ENCODE measurements around the gene ATMIN. TPM values are rescaled to one million over a fixed set of nuclear protein-coding genes. Genes with fewer than 3 reads are reported as not detected.

Gene ATMIN
- total and polyA plus RNA-seq, 4 donors = 6.8 to 17.8 (median 12.3) TPM

- TF ChIP-seq, protein P1, sequence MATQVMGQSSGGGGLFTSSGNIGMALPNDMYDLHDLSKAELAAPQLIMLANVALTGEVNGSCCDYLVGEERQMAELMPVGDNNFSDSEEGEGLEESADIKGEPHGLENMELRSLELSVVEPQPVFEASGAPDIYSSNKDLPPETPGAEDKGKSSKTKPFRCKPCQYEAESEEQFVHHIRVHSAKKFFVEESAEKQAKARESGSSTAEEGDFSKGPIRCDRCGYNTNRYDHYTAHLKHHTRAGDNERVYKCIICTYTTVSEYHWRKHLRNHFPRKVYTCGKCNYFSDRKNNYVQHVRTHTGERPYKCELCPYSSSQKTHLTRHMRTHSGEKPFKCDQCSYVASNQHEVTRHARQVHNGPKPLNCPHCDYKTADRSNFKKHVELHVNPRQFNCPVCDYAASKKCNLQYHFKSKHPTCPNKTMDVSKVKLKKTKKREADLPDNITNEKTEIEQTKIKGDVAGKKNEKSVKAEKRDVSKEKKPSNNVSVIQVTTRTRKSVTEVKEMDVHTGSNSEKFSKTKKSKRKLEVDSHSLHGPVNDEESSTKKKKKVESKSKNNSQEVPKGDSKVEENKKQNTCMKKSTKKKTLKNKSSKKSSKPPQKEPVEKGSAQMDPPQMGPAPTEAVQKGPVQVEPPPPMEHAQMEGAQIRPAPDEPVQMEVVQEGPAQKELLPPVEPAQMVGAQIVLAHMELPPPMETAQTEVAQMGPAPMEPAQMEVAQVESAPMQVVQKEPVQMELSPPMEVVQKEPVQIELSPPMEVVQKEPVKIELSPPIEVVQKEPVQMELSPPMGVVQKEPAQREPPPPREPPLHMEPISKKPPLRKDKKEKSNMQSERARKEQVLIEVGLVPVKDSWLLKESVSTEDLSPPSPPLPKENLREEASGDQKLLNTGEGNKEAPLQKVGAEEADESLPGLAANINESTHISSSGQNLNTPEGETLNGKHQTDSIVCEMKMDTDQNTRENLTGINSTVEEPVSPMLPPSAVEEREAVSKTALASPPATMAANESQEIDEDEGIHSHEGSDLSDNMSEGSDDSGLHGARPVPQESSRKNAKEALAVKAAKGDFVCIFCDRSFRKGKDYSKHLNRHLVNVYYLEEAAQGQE (IDR thresholded peaks at IDR 0.05) = no peak
- TF ChIP-seq, protein P2, sequence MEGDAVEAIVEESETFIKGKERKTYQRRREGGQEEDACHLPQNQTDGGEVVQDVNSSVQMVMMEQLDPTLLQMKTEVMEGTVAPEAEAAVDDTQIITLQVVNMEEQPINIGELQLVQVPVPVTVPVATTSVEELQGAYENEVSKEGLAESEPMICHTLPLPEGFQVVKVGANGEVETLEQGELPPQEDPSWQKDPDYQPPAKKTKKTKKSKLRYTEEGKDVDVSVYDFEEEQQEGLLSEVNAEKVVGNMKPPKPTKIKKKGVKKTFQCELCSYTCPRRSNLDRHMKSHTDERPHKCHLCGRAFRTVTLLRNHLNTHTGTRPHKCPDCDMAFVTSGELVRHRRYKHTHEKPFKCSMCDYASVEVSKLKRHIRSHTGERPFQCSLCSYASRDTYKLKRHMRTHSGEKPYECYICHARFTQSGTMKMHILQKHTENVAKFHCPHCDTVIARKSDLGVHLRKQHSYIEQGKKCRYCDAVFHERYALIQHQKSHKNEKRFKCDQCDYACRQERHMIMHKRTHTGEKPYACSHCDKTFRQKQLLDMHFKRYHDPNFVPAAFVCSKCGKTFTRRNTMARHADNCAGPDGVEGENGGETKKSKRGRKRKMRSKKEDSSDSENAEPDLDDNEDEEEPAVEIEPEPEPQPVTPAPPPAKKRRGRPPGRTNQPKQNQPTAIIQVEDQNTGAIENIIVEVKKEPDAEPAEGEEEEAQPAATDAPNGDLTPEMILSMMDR (IDR thresholded peaks at IDR 0.05; ENCODE audit: low read depth, low read length, missing input control) = no peak
- TF ChIP-seq TAF1 (conservative IDR thresholded peaks at IDR 0.05) = no peak
Measured at GRCh38 chr16:80989801-80990200, 45.8 kb upstream of the ATMIN start (continued).

DNA sequence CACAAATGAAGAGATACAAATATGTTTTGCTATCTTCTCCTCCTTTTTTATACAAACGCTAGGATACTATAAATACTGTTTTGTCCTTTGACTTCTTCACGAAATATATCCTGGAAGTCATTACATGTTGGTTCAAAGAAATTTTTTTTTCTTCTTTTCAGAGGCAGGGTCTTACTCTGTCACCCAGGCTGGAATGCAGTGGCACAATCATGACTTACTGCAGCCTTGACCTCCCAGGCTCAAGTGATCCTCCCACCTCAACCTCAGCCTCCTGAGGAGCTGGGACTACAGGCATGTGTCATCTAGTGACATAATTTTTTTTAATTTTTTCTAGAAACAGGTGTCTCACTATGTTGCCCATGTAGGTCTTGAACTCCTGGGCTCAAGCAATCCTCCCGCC is 45.1 kb upstream of the ATMIN start:
- H3K36me3 ChIP-seq (ENCODE audit: control insufficient read depth in 4 of 4, insufficient read depth in 3 of 4, low read depth in 1 of 4, low read length in 3 of 4) = no peaks in the 10 kb centered on the region
- no peaks in the 10 kb centered on the region for H3K27me3 ChIP-seq (ENCODE audit: control insufficient read depth in 4 of 4, insufficient read depth in 4 of 4, low read length in 3 of 4)
- no peak overlapping the region for H3K9ac ChIP-seq (ENCODE audit: low read depth in 1 of 2, low read length in 2 of 2)
- no peak overlapping the region for H3K4me3 ChIP-seq (ENCODE audit: low read depth in 1 of 3, low read length in 3 of 3)
- peaks cover 14 to 81% (median 55%) of the 10 kb centered on the region in 4 donors for H3K4me1 ChIP-seq (ENCODE audit: control insufficient read depth in 4 of 4, insufficient read depth in 4 of 4, low read length in 3 of 4)
- DNase-seq (ENCODE audit: low spot score) = no peak
- TF ChIP-seq FOXA1 (IDR thresholded peaks at IDR 0.05) (no peak), ZBTB33 (IDR thresholded peaks at IDR 0.05) (no peak), FOXA2 (IDR thresholded peaks at IDR 0.05) (no peak), RAD21 (IDR thresholded peaks at IDR 0.05) (no peak), TAF1 (conservative IDR thresholded peaks at IDR 0.05) (no peak), NR2F2 (IDR thresholded peaks at IDR 0.05) (no peak), YY1 (IDR thresholded peaks at IDR 0.05) (no peak), JUND (IDR thresholded peaks at IDR 0.05) (no peak), HNF4G (IDR thresholded peaks at IDR 0.05) (no peak), RXRA (IDR thresholded peaks at IDR 0.05) (no peak), EGR1 (IDR thresholded peaks at IDR 0.05; ENCODE audit: low read depth in 2 of 2) (no peak), GABPA (IDR thresholded peaks at IDR 0.05 in 1 of 2, conservative IDR thresholded peaks at IDR 0.05 in 1 of 2) (no peak), HNF4A (conservative IDR thresholded peaks at IDR 0.05) (no peak), ATF3 (IDR thresholded peaks at IDR 0.05) (no peak), SP1 (IDR thresholded peaks at IDR 0.05) (no peak)
- TF ChIP-seq, protein P2 (IDR thresholded peaks at IDR 0.05; ENCODE audit: low read depth, low read length, missing input control) = no peak
- TF ChIP-seq, protein P3, sequence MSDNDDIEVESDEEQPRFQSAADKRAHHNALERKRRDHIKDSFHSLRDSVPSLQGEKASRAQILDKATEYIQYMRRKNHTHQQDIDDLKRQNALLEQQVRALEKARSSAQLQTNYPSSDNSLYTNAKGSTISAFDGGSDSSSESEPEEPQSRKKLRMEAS (IDR thresholded peaks at IDR 0.05) = no peak
- TF ChIP-seq, protein P1 (IDR thresholded peaks at IDR 0.05) = no peak
- no peaks in the 10 kb centered on the region for H3K9me3 ChIP-seq (ENCODE audit: control insufficient read depth in 4 of 4, low read length in 3 of 4)
- 60% methylated on average over 3 of the region's 3 CpGs for WGBS
- H3K27ac ChIP-seq (ENCODE audit: low read depth in 1 of 2, low read length in 2 of 2) = no peak overlapping the region

All from liver (tissue), 9 donors.